KBM-7 (cell line): ENCODE measurements around the gene SMIM11.
"Not testable (repeated sequence)": the region's sequence is repeated elsewhere in the genome, so short reads cannot be mapped to it uniquely, and the experiment has no call there.

Source experiments
- DNase-seq: peaks from one replicate; pipeline ENCODE4 v3.0.0-alpha.2; 2015
- in situ Hi-C: fragments of 300-500 bp; cut with MboI; formaldehyde crosslinking; loops from 2 replicates; pipeline ENCODE4 v1.14.3; 2020; ENCODE audit warnings: low sequenced_read_pairs, low pct_unique_long_range_greater_than_20kb, mixed read lengths

Gene SMIM11

DNA sequence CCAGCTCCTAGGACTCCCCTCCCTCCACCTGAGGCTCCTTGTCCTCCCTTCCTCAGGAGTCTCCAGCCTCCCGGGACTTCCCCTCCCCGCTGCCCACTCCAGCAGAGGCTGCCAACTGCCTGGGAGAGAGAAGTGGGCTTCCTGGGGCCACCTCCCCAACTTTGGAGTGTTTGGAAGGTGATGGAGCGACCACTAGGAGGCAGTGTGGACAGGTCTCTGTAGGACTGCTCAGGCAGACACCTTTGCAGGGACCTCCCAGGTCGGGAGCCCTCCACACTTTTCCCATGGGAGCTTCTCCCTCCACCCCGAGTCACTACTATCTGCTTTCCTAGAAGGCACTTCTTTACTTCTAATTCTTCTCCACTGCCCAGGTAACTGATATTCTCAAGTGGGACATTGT, 29.4 kb downstream of the SMIM11 start:
- DNase-seq, in situ Hi-C loops: not testable (repeated sequence)

DNA sequence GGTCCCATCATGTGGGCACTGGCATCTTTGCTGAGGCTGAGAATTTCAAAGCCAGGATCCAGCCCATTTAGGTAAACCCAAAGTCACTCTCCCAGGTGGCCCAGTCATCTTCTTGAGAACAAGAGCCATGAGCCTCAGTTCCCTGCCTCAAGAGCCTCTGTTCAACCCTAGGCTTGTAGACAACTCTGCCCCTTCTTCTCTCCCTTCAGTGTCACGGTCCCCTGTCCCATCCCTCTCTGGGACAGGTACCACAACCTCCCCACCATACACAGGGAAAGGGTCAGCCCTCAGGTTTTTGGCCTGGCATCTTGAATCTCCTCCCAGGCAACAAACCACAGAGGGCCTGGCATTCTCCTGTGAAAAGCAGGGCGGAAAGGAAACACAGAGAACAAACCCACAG, 30.4 kb downstream of the SMIM11 start:
- DNase-seq, in situ Hi-C loops: not testable (repeated sequence)

DNA sequence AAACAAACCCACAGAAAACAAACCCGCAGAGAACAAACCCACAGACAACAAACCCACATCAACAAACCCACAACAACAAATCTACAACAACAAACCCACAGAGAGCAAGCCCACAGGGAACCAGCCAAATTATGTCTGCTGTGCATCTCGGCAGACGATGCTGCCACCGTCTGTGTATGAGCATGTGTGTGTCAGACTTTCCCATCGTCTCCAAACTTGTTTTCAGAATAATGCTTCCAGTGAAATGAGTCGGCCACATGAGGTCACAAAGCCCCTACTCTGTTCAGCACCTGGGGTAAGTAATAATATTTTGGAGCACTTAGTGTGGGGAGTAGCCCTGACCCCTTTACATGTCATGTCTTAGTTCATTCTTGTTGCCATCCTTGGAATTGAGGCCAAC, 30.8 kb downstream of the SMIM11 start:
- in situ Hi-C loops, DNase-seq: not testable (repeated sequence)

DNA sequence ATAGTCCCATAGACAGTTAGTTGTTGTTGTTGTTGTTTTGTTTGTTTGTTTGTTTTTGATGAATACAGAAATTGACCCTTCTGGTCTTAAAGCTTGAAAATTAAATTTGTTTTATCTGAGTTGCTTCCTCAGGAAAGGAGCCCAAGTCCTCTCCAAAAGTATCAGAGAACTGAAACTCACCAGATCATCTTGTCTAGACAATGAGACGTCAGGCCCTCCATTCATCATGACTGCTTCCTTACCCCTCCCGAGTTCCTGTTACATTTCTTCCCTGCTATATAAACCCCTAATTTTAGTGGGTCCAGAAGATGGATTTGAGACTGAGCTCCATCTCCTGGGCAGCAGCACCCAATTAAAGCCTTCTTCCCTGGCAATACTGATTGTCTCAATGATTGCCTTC, 31.4 kb downstream of the SMIM11 start:
- DNase-seq, in situ Hi-C loops: not testable (repeated sequence)

DNA sequence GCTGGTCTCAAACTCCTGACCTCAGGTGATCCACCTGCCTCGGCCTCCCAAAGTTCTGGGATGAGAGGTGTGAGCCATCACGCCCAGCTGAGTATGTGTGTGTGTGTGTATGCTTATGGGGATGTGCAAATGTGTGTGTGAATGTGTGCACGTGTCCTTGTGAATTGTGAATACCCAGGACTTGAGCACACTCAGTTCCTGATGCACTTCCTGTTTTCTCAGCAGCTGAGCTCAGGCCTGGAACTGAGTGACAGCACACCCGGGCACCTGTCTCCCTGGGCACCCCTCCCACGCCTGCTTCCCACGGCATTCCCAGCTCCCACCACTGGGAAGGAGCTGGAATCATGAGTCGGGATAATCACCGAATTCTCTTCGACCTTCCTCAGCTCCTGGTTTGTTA, 32.0 kb downstream of the SMIM11 start:
- in situ Hi-C loops, DNase-seq: not testable (repeated sequence)

DNA sequence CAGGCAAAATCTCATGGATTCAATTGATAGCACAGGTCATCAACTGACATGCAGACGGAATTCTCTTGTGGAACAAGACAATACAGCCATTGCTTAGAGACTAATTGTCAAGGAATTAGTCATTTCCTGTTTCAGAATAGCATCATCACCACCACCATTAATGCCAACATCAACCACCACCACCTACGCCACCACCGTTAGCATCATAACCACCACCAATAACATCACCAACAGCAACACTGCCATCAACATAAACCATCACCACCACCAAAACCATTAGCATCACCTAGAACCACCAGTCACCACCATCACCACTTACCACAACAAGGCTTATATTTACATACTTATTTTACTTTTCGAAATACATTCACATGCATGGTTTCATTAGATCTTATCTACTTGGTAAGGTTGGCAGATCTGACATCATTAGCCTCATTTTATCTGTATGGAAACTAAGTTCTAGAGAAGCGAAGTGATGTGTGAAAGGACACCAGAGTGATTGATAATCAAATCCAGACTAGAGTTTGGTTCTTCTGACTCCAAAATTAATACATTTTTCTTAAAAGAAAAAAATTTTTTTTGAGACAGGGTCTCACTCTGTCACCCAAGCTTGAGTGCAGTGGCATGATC, 42.3 kb downstream of the SMIM11 start:
- DNase-seq, in situ Hi-C loops: not testable (repeated sequence)

DNA sequence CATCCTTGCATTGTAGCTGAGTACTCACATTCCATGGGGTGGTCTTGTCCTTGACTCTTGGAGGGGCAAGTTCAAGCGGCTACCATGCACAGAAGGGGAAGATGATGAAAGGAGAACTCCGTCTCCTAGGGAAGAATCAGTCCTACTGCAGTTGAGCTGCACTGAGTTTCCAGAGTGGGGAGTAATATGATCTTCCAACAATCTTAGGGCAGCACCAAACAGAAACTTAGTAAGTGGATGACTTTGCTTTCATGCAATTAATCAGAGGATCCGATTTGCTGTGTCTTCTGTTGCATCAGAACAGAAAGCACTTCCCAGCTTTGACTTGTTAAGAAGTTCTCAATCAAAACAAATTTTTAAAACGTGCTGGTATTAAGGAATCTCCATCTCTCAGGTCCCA, 48.5 kb downstream of the SMIM11 start, which contains the start of gene SMIM34:
Gene SMIM34, minus strand, starts transcription at position 147 of the 400 bp plus-strand sequence. Its CDS starts 112 bp downstream, at position 35.
- in situ Hi-C loops, result not testable (repeated sequence)

DNA sequence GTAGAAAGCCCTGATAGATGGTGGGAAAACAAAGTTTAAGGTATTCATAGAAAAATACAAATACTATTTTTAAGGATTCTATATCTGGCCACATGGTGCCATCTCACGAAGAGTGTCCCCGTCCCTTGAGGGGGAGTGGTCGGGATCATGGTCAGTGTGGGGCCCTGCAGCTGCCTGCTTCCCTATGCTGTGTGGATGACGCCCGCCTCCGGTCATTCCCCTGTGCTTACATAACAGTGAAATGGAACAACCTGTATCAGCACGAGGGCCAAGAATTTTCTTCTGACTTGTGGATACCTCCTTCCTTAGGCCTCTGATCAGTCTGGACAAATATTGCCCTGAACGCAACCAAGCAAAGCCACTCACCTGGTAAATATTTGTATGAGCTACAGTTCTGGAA, 52.0 kb downstream of the SMIM11 start:
- in situ Hi-C loops, DNase-seq: not testable (repeated sequence)

More for the DNA sequence above, 48.5 kb downstream of the SMIM11 start, which contains the start of gene SMIM34:
- DNase-seq, result not testable (repeated sequence)

DNA sequence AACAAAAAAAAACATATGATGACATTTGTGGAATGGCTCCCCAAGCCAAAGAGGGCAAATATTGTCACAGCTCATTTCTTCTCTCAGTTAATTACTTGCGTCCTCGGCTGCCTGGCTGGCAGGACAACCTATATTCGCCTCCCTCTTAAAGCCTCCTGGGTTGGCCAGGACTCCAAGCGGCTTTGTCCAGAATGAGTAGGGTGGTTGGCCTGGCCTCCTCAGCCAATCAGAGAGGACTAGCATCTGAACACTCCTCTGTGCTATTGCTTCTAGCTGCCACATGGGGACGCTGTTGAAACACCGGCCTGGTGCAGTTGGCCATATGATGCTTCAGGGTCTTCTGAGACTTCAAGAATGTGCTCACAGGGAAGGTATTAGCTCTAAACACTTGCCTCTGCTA, 53.1 kb downstream of the SMIM11 start:
- in situ Hi-C loops, DNase-seq: not testable (repeated sequence)

DNA sequence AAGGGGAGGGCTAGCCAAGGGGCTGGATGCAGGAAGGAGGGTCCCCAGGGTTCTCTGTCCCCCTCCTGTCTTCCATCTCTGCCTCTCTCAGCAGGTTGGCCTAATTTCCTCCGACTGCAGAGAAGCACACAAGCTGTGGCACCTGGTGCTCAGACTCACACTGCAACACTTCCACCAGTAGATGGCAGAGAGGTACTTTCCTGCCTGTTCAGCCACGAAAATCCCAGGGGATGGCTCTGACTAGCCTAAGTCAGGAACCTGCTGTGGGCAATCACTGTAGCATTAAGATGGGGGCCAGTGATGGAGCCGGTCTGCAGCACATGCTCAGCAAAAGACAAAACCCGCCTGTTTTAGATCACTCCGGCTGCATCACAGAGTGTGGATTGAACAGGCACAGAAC, 54.4 kb downstream of the SMIM11 start:
- DNase-seq, in situ Hi-C loops: not testable (repeated sequence)
